HK-2 (cell line): ENCODE data around the gene HPSE2.
"Not testable (repeated sequence)": the region's sequence is repeated elsewhere in the genome, so short reads cannot be mapped to it uniquely, and the experiment has no call there.

Experiments used
- DNase-seq: peaks from one replicate; pipeline ENCODE4 v3.0.0-alpha.2; 2018; ENCODE audit not compliant: unreplicated experiment

The HPSE2 gene

GRCh38 chr10:98920360-98920759 lies 315.3 kb downstream of the HPSE2 start:
- DNase-seq = no peak

GRCh38 chr10:98919899-98920298 lies 315.8 kb downstream of the HPSE2 start:
- no peak for DNase-seq

- no peak for DNase-seq
These were observed 317.8 kb downstream of the HPSE2 start for GRCh38 chr10:98917828-98918227.

GRCh38 chr10:98916526-98917125 lies 319.0 kb downstream of the HPSE2 start:
- DNase-seq = no peak

GRCh38 chr10:98915911-98916310 lies 319.7 kb downstream of the HPSE2 start:
- no peak for DNase-seq

GRCh38 chr10:98910546-98910945 lies 325.1 kb downstream of the HPSE2 start:
- no peak for DNase-seq

- DNase-seq = no peak
These were observed 325.6 kb downstream of the HPSE2 start for GRCh38 chr10:98910048-98910447.

- DNase-seq = no peak
These were observed 326.8 kb downstream of the HPSE2 start for GRCh38 chr10:98908868-98909267.

- DNase-seq = not testable (repeated sequence)
These were observed 327.4 kb downstream of the HPSE2 start for GRCh38 chr10:98908247-98908646.

GRCh38 chr10:98901441-98902110 lies 334.1 kb downstream of the HPSE2 start:
- no peak for DNase-seq

- no peak for DNase-seq
These were observed 336.6 kb downstream of the HPSE2 start for GRCh38 chr10:98899018-98899417.

- no peak for DNase-seq
These were observed 343.1 kb downstream of the HPSE2 start for GRCh38 chr10:98892523-98892922.

GRCh38 chr10:98886686-98887085 lies 349.0 kb downstream of the HPSE2 start:
- no peak for DNase-seq

- no peak for DNase-seq
These were observed 350.3 kb downstream of the HPSE2 start for GRCh38 chr10:98885378-98885777.

- DNase-seq = no peak
These were observed 353.9 kb downstream of the HPSE2 start for GRCh38 chr10:98881789-98882188.

GRCh38 chr10:98880971-98881370 lies 354.7 kb downstream of the HPSE2 start:
- no peak for DNase-seq

GRCh38 chr10:98878921-98879320 lies 356.7 kb downstream of the HPSE2 start:
- no peak for DNase-seq

- no peak for DNase-seq
These were observed 357.2 kb downstream of the HPSE2 start for GRCh38 chr10:98878418-98878817.

GRCh38 chr10:98861962-98862361 lies 373.7 kb downstream of the HPSE2 start:
- DNase-seq = no peak

- DNase-seq = no peak
These were observed 377.1 kb downstream of the HPSE2 start for GRCh38 chr10:98858525-98858924.

- DNase-seq = no peak
These were observed 380.1 kb downstream of the HPSE2 start for GRCh38 chr10:98855403-98856189.

GRCh38 chr10:98852686-98853085 lies 383.0 kb downstream of the HPSE2 start:
- no peak for DNase-seq

GRCh38 chr10:98848361-98848760 lies 387.3 kb downstream of the HPSE2 start:
- DNase-seq = no peak
